NCI-H524 (cell line): Measurements from ENCODE around the gene DERL3.
"Not testable (repeated sequence)": the region's sequence is repeated elsewhere in the genome, so short reads cannot be mapped to it uniquely, and the experiment has no call there.

ENCODE experiments used
- DNase-seq, 2 experiments: peaks; one replicate each; lab custom pipeline; 2025; lab: John Stamatoyannopoulos, UW

Gene DERL3

DNA sequence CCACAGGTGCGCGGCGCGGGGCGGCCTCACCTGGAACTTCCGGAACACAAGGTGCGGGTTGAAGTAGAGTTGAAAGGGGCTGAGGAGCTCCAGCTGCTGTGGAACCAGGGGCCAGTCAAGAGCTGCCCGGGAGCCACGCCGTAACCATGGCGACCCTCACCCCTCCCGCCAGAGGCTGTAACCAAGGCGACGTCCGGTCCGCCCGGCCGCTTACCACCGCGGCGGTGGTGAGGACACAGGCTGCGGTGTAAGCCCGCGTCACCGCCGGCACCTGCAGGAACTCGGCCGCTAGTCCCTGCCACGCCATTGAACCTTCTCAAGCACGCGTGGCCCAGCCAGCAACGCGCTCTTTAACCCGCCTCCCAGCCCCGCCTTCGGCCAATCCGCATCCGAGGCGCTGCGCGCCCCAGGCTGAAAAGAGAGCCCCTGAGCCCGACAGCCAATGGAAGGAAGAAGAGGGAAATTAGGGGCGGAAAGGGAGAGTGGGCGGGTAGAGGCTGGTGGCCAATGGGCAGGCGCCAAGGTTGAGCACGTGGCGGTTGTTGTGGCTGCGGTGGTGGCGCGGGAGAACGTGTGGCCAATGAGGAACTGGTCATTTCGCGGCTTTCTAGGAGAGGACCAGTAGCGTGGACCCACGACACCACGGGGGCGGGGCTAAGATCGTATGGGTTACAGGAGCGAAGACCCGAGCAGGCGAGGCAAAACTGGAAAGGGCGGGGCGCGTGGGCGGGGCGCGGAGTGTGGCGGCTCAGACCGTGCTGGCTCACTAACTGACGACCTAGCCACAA is at the start of gene DERL3:
Gene DERL3 (minus strand): TSS at position 326 of the 788 bp plus-strand sequence. CDS start 19 bp downstream, at position 307.
- DNase-seq, result peak; percentile 84 to 86

DNA sequence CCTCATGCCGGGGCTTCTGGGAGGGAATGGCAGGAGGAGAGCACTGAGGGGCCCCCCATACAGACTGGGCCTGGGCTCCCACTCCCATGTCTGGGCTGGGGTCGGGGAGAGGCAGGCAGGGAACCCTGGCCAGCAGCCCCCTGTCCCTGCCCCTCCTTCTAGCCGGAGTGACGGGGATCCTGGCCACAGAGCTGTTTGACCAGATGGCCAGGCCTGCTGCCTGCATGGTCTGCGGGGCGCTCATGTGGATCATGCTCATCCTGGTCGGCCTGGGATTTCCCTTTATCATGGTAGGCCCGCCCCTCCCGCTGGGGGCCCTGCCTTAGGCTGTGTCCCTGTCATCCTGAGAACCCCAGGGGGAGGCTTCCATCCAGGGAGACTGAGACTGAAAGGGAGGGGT is 45.3 kb upstream of the DERL3 start:
- DNase-seq, result peak in 1 of 2 experiments; percentile 60

GRCh38 chr22:23883658-23884057 is 44.9 kb upstream of the DERL3 start:
- DNase-seq, result no peak

DNA sequence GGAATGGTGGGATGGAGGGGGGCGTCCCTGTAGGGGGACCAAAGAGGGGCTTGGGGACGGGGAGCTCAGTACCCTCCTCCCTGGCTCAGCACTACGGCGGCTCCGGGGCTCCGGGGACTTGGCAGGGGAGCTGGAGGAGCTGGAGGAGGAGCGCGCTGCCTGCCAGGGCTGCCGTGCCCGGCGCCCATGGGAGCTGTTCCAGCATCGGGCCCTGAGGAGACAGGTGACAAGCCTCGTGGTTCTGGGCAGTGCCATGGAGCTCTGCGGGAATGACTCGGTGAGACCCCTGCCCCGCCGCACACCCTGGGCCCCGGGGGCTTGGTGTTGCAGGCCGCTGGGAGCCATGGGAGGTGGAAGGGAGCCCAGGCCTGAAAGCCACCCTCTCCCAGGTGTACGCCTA is 43.6 kb upstream of the DERL3 start:
- DNase-seq, result no peak

- no peak for DNase-seq
Measured at GRCh38 chr22:23878219-23878618, 39.4 kb upstream of the DERL3 start.

DNA sequence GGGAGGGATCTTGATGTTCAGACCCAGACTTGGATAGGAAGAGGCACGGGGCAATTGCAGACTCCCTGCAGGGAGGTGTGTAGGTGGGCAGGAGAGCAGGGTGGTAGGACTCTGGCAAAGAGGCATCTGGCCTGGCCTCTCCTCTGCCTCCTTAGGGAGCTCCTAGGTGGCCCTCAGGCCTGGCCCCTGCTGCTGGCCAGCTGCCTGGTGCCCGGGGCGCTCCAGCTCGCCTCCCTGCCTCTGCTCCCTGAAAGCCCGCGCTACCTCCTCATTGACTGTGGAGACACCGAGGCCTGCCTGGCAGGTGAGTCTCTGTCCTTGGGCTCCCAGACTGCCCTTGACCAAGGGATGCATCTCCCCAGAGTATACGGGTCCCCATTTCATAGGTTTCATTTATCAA is 38.8 kb upstream of the DERL3 start:
- DNase-seq, result no peak

DNA sequence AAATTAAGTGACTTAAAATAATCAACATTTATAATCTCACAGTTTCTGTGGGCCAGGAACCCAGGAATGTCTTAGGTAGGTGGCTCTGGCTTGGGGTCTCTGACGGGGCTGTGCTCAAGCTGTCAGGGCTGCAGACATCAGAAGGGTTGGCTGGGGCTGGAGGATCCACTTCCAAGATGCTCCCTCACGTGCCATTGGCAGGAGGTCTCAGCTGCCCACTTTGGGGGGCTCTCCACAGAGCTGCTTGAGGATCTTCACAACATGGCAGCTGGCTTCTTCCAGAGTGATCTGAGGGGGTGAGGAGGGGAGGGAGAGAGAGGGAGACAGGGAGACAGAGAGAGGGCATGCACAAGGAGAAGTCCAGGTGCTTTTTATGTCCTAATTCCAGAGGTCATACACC is 37.0 kb upstream of the DERL3 start:
- DNase-seq, result no peak

DNA sequence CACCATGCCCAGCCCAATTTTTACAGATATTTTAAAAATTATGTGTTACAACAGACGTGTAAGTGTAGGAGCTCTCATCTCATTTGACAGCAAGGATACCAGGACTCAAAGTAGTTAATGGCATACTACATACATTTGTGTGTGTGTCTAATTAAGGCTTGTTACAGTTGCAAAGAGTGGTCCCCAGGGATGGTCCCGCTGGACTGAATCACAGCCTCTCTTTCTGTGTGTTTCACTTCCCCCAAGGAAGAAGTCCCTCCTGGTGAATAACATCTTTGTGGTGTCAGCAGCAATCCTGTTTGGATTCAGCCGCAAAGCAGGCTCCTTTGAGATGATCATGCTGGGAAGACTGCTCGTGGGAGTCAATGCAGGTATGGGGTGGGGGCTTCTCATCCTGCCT is 36.1 kb upstream of the DERL3 start:
- DNase-seq, result no peak

- no peak for DNase-seq
Measured at GRCh38 chr22:23868580-23868979, 29.8 kb upstream of the DERL3 start.

- DNase-seq, result not testable (repeated sequence)
Measured at GRCh38 chr22:23864499-23865154, 25.8 kb upstream of the DERL3 start.

DNA sequence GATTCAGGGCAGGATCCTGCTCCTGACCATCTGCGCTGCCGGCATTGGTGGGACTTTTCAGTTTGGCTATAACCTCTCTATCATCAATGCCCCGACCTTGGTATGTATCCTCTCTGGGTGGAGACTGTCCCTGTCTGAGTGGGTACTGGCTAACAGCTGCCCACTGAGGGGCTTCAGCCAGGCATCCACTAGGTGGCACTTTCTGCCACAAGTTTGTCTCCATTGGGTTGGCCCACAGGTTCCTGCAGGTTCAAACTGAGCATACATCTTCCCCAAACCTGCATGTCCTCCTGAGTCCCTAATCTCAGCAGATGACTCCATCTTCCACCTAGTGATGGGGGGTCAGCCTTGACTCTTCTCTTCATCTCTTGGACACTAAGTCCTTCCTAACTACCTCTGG is 23.3 kb upstream of the DERL3 start:
- DNase-seq, result peak; percentile 52 to 76

DNA sequence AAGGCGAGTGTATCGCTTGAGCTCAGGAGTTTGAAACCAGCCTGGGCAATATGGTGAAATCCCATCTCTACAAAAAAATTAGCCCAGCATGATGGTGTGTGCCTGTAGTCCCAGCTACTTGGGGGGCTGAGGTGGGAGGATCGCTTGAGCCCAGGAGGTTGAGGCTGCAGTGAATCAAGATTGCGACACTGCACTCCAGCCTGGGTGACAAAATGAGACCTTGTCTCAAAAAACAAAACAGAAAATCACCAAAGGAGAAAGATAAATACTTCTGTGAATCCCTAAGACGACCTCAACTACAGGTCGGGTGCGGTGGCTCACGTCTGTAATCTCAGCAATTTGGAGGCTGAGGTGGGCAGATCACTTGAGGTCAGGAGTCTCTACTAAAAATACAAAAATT is 21.4 kb upstream of the DERL3 start:
- DNase-seq, result not testable (repeated sequence)

DNA sequence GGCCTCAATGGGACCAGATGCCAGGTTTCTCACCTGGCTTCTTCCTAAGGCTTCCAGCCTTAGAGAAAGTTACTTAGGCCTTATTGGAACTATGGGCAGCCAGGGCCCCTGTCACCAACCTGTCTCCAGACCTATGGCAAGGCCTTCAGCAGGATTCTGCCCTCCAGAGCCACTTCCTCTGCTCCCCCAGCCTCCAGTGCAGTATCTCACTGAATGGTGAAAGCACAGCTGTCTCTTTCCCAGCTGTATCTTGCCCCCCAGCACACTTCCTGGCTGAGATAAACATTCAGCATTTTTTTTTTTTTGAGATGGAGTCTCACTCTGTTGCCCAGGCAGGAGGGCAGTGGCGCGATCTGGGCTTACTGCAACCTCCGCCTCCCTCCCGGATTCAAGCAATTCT is 20.4 kb upstream of the DERL3 start:
- no peak for DNase-seq

- DNase-seq, result no peak
Measured at GRCh38 chr22:23858484-23858815, 19.6 kb upstream of the DERL3 start.

DNA sequence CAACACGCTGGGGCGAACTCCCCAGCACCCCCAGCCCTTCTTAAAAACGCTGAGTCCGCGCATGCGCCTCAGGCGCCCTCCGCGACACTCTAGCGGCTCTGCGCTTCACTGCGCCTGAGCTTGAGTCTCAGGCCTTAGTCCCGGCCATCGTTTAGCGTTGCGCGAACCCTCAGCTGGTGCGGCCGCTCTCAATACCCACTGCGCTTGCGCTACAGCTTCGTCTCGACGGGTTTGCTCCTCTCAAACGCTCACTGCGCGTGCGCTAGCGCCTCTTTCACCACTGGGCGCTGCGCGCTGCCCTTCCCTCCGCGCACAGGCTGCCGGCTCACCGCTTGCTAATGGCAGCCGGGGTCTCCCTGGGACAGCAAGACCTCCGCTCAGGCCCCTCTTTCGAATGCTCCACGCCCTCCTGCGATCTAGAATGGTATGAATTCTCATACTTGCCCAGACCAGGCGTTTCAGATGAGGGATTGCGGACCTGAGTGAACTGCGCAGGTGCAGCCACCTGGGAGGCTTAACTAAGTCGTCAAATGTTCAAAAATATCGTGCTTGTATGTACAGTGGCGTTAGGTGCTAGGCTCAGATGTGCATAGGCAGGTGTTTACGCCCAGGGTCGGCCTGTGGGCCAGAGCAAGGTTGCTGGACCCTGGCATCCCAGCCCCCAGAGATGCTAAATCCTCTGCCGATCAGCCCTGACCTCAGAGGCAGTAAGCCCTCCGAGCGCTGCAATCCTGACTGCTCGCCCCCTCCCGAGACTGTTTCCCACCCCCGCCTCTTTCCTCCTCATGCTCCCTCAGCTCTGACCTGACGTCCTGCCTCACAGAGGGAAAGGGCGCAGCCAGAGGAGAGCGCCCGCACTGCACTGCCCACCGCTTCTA is 19.0 kb upstream of the DERL3 start, which contains the start of gene SLC2A11:
Gene SLC2A11 (plus strand): TSS at position 270 of the 878 bp plus-strand sequence. CDS start 125 bp downstream, at position 395.
- DNase-seq, result peak; percentile 98 to 100

GRCh38 chr22:23856721-23857605 is 18.2 kb upstream of the DERL3 start:
- peak; percentile 49 to 82 for DNase-seq

GRCh38 chr22:23850136-23850611 is 11.4 kb upstream of the DERL3 start:
- DNase-seq, result no peak

- peak; percentile 57 to 76 for DNase-seq
Measured at GRCh38 chr22:23849009-23850006, 10.5 kb upstream of the DERL3 start.

GRCh38 chr22:23847991-23848864 is 9.4 kb upstream of the DERL3 start:
- no peak for DNase-seq
